Body of pancreas (tissue), 4 donors: Measurements from ENCODE around the gene ASCL3. TPM values are rescaled to one million over a fixed set of nuclear protein-coding genes. Genes with fewer than 3 reads are reported as not detected.

ENCODE experiments used
- ATAC-seq: fragments of 150-250 bp; one replicate; pipeline ENCODE4 v1.9.1; 2016
- DNase-seq, 4 donors: peaks; one replicate each; pipeline ENCODE4 v3.0.0-alpha.2; 2019
- H3K27ac ChIP-seq, 4 donors: fragments of 200-600 bp; sonication (generic); 1 replicate in 3 of 4; 2 replicates in 1 of 4; pipeline versions ENCODE4 v1.5.1 to v1.6.1; 2016 to 2019; ENCODE audit warnings: mild to moderate bottlenecking in 1 of 4, mixed read lengths in 1 of 4, moderate library complexity in 1 of 4
- H3K27me3 ChIP-seq, 2 donors: fragments of 200-600 bp; sonication (generic); one replicate each; pipeline ENCODE4 v1.6.0; 2016; ENCODE audit warnings: mild to moderate bottlenecking in 1 of 2
- H3K36me3 ChIP-seq, 2 donors: fragments of 200-600 bp; sonication (generic); replicated peaks in 1 of 2; 2 replicates each; pipeline ENCODE4 v1.5.1; 2016; ENCODE audit warnings: low read depth in 2 of 2; ENCODE audit not compliant: insufficient read depth in 1 of 2
- H3K4me1 ChIP-seq: fragments of 200-600 bp; sonication (generic); one replicate; pipeline ENCODE4 v1.6.0; 2016
- H3K4me3 ChIP-seq, 2 donors: fragments of 200-600 bp; sonication (generic); 1 replicate in 1 of 2; 2 replicates in 1 of 2; pipeline ENCODE4 v1.5.1; 2016 to 2019
- H3K9me3 ChIP-seq, 3 donors: fragments of 200-600 bp; sonication (generic); 1 replicate in 2 of 3; 2 replicates in 1 of 3; pipeline ENCODE4 v1.5.1; 2016
- CTCF ChIP-seq, 7 experiments: fragments of 450-650 bp in 4 of 7; fragments of 200-600 bp in 3 of 7; sonication (generic) in 3 of 7; IDR thresholded peaks; one replicate each; pipeline ENCODE4 v1.5.1; 2016 to 2019; ENCODE audit warnings: antibody characterized with exemption in 7 of 7
- POLR2A ChIP-seq, 3 donors: fragments of 450-650 bp; IDR thresholded peaks; one replicate each; pipeline ENCODE4 v1.6.1; 2016; ENCODE audit warnings: antibody characterized with exemption in 3 of 3, mild to moderate bottlenecking in 2 of 3
- WGBS, 2 donors: methylation state at CpG; one replicate each; pipeline ENCODE4 v1.1.5; 2017; 5-methylcytosine and 5-hydroxymethylcytosine counted together
- intact Hi-C: fragments of 100-400 bp; cut with DNase I; formaldehyde crosslinking; loops from one replicate; pipeline ENCODE4 v1.15.1; 2023
- total RNA-seq, 2 donors: library from RNA; depleted of rRNA; stranded (reverse); fragments of >200 nt; gene quantifications; one replicate each; pipeline ENCODE4 v1.1.0, GENCODE V29; 2016

The ASCL3 gene
- total RNA-seq, 2 donors from 2014 or later, result not detected

GRCh38 chr11:8956860-8957259 lies 14.0 kb upstream of the ASCL3 start:
- Histone ChIP-seq H3K36me3 (peaks cover 0 to 11% of the 10 kb centered on the region in 2 donors), H3K4me3 (no peak overlapping the region), H3K27me3 (no peaks in the 10 kb centered on the region), H3K27ac (no peak overlapping the region), H3K9me3 (no peaks in the 10 kb centered on the region), H3K4me1 (peaks cover 14% of the 10 kb centered on the region)
- no peak for ATAC-seq
- intact Hi-C loops, result no loop called here
- no peak for DNase-seq
- 82 to 83% methylated on average over 4 of the region's 4 CpGs for WGBS, 2 donors
- TF ChIP-seq POLR2A (IDR thresholded peaks at IDR 0.05) (no peak), CTCF (IDR thresholded peaks at IDR 0.05) (no peak)

- Histone ChIP-seq H3K9me3 (no peaks in the 10 kb centered on the region), H3K4me3 (no peak overlapping the region), H3K4me1 (no peaks in the 10 kb centered on the region), H3K36me3 (peaks cover 0 to 9% of the 10 kb centered on the region in 2 donors), H3K27me3 (no peaks in the 10 kb centered on the region), H3K27ac (no peak overlapping the region)
- intact Hi-C loops, result no loop called here
- DNase-seq, result no peak
- WGBS, 2 donors, result 62 to 76% methylated on average over 3 of the region's 3 CpGs
- no peak for ATAC-seq
- TF ChIP-seq POLR2A (IDR thresholded peaks at IDR 0.05) (no peak), CTCF (IDR thresholded peaks at IDR 0.05) (no peak)
Observed at GRCh38 chr11:8948886-8949285, 6.1 kb upstream of the ASCL3 start.

GRCh38 chr11:8947230-8947943 lies 4.6 kb upstream of the ASCL3 start:
- Histone ChIP-seq H3K36me3 (peaks cover 0 to 3% of the 10 kb centered on the region in 2 donors), H3K27ac (no peak overlapping the region), H3K4me3 (no peak overlapping the region), H3K9me3 (no peaks in the 10 kb centered on the region), H3K27me3 (no peaks in the 10 kb centered on the region), H3K4me1 (no peaks in the 10 kb centered on the region)
- no peak for TF ChIP-seq CTCF (IDR thresholded peaks at IDR 0.05)
- no peak for TF ChIP-seq POLR2A (IDR thresholded peaks at IDR 0.05)
- DNase-seq (no peak), ATAC-seq (no peak)
- intact Hi-C loops, result no loop called here
- WGBS, 2 donors, result 73 to 89% methylated on average over 4 of the region's 4 CpGs

- DNase-seq, result no peak
- Histone ChIP-seq H3K4me3 (no peak overlapping the region), H3K36me3 (no peaks in the 10 kb centered on the region), H3K9me3 (no peaks in the 10 kb centered on the region), H3K27me3 (no peaks in the 10 kb centered on the region), H3K4me1 (no peaks in the 10 kb centered on the region), H3K27ac (no peak overlapping the region)
- no peak for ATAC-seq
- intact Hi-C loops, result no loop called here
- no peak for TF ChIP-seq CTCF (IDR thresholded peaks at IDR 0.05)
- TF ChIP-seq POLR2A (IDR thresholded peaks at IDR 0.05), result no peak
- WGBS, 2 donors, result 49 to 55% methylated on average over 8 of the region's 8 CpGs
Observed at GRCh38 chr11:8941341-8942103, 1.3 kb downstream of the ASCL3 start.
